ENCODE data around the gene SH3RF3. TPM values are rescaled to one million over a fixed set of nuclear protein-coding genes. Genes with fewer than 3 reads are reported as not detected.

SH3RF3 gene
- polyA plus RNA-seq, 12 donors: 3.3 to 7.5 (median 4.7) TPM; not detected in 1

DNA sequence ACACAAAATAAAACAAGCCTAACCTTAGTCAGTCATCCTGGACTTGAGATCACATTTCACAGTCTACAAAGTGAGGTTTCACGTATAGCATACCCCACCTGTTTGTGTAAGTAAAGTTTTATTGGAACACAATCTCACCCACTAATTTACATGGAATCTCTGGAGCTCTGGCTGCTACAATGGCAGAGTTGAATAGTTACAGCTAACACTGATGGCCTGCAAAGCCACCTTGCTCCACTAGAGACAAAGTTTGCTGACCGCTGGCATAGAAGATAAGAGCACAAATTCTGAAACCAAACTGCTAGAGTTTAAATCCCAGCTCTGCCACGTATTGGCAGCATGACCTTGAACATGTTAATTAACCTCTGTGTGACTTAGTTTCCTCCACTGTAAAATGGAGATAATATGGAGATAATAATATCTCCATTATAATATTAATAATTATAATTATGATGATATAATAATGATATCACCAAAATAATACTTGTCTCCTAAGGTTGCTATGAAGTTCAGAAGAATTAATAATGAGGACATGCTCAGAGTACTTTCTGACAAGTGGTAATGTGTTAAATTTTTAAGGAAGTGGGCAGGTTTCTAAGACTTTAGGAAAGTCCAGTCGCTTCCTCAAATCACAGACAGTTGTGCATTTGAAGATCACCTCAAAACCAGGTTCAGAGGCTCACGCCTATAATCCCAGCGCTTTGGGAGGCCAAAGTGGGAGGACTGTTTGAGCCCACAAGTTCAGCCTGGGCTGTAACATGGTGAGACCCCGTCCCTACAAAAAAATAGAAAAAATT is 204.6 kb downstream of the SH3RF3 start:
- DNase-seq: no peak

DNA sequence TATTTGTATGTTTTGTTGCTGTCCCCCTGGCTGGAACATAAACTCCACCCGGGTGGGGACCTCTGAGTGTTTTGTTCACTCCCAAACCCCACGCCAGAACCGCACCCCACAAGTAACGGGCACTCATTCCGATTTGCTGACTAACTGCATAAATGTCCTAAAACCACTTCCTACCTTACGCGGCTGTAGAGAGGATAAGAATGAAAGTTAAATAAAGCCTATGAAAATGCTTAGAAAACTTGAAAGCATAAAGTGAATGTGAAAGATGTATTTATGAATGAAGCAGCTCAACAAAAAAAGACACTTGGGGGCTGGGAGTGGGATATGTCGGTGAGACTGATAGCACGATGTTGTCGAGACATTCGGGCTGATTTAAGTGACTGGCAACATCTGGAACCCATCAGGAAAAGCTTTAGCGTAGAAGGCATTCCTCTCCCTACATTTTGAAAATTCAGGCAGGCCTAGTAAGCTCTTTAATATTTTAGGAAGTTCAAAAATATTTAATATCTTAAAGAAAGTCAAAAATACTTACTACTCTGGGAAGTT is 206.7 kb downstream of the SH3RF3 start:
- DNase-seq: no peak

DNA sequence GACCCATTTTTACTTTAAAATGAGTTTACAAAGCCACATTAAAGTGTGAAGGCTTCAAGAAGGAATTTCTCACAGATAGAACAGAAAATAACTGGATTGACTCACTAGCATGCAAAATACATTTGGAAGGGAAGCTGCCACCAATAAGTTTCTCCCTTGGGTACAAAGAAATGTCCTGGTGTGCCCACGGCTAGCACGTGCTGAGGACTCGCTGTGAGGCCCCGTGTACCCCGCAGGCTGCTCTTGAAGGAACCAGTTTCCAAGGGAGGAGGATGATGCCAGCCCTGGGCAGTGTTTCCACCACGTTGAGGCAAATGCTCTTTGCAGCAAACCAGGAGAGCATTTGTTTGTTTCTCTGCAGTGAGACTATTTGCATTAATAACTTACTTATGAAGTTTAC is 207.3 kb downstream of the SH3RF3 start:
- DNase-seq: no peak

DNA sequence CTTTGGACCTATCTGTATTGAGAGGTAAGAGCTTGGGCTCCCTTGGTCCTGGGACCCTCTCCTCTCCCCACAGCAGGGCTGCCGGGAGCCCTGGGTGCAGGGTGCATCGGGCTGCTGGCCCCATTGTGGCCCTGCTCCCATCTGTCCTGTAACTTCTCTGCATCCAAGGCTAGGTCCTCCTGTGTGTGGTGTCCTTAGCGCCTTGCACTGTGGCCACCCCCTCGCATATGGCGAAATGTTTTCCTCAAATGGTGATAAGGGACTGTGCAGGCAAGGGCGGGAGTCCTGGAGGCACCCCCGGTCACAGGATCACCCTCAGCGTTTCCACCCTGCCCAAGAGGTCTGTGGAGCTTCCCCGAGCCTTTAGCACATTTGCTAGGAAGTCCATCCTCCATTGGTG is 208.2 kb downstream of the SH3RF3 start:
- DNase-seq: no peak

DNA sequence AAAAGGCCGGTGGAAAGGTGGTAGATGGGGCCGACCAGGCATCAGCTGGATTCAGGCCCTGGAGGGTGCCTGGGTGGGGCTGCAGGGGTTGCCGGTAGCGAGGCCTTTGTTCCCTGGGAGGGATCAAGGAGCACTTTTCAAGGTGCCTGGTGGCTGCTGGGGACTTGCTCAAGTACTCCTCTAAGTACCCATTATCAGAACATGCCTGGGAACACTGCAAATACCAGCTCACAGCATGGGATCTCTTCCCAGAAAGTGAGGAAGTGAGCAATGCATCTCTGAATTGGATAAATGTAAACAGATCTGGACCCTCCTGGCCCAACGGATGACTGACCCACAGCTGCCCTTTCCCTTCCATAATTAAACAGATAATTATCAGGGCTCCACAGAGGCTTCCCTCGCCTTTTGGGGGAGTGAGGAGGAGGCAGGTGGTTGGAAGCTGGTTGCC is 210.5 kb downstream of the SH3RF3 start:
- no peak for DNase-seq

DNA sequence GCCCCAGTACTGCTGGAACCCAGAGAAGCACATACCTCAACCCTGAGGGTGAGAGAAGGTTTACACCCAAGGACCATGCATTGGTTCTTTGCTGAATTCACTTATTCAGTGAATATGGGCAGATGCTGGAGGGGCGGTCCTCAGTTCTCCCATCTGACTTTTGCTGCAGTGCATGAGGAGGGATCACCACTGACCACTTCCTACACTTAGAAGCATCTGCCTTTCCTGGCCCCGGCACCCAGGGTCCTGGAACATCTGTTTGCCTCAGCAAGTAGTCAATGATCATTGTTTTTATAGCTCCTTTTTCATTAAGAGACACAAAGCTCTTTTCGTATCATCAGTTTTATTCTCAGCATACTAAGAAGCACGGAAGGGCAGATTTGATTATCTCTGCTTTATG is 211.4 kb downstream of the SH3RF3 start:
- DNase-seq: no peak

DNA sequence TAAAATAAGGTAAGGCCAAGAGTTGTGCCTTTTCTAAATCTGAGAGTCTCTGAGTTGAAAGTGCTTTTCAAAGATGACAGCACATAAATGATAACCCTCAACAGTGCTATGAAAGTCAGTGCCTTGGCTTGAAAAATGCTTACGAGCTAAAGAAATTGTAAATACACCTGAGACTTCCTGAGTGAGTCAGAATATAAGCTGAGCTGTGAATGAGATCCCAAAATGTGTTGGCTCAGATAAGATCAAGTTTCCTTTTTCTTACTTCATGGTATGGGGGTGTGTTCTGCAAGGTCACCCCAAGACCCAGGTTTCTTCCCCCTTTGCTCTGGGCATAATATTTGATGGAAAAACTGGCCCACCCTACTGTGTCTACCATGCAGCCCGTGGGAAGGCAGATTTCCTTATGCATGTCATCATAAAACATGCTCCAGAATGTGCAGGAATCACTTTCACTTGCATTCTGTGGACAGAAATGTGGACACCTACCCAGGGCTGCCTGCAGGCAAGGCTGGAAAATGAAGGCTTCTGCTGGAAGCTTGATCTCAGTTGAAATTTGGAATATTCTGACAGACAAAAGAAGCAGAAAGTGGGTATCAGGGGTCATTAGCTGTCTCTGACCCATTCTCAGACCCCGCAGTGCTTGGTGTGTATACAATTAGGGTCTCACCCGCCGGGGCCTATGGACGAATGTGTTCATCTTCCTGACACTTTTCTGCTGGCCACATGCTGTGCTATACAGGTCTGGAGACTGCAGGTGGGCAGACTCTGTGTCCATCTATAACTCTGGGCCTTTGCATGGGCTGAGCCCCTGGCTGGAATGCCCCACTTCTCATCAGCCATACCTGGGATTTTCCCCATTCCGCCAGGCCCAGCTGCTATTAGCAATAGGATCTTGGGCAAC is 212.6 kb downstream of the SH3RF3 start:
- no peak for DNase-seq

DNA sequence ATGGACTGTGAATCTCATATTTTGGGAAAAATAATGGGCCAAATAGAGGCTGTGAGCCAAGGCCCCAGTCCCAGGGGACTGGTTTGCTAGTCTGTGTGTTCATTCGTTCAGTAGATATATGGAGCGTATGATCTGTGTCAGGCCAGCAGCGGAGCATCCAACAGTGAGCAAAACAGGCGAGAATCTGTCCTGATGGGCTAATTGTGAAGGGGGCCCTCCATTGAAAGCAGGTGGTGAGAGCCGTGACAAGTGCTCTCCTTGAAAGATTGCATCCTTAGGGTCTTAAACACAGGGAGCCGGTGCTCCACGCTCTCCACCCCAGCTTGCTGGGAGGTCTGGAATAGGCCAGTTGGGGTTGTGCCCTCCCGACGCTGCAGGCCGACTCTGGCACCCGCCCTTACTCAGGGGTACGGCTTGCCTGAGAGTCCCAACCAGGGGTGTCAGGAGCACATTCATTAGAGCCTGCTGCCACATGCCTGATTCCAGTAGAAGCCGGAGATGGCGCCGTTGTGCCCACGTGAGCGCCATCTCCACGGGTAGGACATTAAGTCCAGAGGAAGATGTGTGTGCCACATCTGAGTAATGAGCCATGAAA is 213.3 kb downstream of the SH3RF3 start:
- no peak for DNase-seq

DNA sequence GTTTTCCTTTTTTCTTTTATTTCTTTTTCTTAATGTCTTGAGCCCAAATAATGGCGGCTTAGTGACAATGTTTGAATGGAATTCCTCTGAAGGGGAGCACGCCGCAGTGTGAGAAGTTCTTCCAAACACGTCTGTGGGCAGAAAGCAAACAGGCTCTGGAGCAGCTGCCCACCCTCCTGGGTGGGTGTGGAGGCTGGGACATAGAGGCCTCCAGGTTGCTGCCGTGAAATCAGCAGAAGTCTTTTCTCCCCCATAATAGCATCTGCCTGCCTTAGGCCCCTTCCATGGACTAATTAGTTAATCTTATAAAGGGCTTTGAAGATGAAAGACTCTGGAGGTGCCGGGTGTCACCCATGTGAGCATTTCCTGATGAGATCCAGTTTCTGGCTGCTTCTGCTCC is 213.9 kb downstream of the SH3RF3 start:
- no peak for DNase-seq

DNA sequence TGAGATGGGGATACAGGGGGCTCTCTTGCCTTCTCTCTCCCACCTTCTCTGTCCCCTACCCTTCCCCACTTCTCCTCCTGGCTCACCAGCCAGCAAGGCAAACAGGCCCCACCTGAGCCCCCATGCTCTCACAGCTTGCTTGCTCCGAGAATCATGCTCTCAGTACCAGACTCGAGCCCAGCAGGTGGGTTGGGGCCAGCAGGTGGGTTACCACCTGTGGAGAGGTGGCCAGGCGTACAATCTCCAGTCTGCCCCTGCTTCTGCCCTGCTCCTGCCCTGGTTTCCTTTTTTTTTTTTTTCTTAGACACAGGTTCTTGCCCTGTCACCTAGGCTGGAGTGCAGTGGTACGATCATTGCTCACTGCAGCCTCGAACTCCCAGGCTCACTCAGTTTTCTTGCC is 214.5 kb downstream of the SH3RF3 start:
- DNase-seq: no peak

DNA sequence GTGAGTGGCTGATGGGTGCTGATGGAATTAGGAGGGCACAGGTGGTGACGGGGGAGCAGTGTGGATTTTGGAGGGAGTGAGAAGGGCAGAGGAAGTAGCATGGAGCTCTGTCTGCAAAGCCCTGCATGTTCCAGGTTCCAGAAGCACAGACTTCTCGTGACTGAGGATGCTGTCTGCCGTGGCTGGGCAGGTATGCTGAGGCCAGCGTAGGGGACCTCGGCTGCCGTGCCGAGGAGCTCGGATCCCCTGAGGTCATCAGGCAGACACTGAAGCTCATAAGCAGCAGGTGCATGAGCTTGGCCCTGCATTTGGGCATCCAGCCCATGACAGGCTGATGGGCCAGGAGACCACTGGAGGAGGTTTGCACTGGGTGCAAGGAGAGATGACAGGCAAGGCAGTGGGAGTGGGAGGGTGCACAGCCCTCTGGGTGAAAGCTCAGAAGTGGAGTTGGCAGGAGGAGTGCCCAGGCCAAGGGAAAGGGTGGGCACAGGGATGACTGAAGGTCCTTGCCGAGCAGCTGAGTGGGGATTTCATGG is 215.3 kb downstream of the SH3RF3 start:
- DNase-seq: no peak

DNA sequence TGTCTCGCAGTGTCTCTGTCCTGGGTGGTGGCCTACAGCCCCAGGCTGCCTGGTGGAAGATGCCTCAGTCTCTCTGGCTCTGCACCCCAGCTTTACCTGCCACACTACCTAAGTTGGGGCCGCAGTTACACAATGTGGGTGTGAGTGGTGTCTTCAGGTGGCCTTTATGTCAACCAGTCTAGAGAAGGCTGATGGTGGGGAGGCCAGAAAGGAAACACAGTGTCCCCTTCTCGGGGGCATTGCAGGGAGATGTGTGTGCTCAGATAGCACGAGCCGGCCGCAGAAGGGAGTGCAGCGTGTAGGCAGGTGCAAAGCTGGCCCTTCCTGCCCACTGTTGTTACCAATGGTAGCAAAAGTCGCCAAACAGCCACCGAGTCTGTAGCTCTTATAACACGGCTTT is 216.1 kb downstream of the SH3RF3 start:
- no peak for DNase-seq

DNA sequence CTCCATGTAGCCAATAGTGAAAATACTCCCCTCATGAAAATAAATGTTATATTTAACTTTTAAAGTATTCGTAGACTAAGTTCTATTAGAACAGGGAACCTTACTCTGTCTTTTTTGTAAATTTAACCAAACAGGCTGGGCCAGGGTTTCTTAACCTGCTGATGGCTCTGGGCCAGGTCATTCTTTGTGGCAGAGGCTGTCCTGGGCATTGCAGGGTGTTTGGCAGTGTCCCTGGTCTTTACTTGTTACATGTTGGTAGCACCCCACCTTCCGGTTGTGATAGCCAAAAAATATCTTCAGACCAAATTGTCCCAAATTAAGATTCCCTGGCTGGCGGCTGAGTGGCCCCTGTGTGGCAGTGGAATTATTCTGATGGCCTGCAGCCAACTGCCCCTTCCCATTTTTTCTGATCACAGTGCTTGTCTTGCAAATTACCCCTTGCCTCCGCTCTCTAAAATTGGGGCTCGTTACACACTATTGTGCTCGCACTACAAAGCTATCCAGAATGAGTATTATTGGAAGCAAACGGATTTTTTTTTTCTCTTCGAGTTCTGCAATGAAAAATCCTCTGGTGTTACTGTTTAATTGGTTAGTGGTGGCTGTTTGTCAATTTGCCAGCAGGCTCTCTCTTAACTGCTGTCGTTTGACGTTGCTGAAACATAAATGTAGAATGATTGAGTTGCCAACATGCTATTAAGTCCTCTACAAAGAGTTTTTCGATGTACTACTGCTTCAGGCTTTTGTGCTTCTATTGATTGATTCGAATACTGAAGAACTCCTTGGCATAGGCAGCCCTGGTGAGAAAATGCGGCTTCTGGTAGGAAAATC is 216.9 kb downstream of the SH3RF3 start:
- no peak for DNase-seq

DNA sequence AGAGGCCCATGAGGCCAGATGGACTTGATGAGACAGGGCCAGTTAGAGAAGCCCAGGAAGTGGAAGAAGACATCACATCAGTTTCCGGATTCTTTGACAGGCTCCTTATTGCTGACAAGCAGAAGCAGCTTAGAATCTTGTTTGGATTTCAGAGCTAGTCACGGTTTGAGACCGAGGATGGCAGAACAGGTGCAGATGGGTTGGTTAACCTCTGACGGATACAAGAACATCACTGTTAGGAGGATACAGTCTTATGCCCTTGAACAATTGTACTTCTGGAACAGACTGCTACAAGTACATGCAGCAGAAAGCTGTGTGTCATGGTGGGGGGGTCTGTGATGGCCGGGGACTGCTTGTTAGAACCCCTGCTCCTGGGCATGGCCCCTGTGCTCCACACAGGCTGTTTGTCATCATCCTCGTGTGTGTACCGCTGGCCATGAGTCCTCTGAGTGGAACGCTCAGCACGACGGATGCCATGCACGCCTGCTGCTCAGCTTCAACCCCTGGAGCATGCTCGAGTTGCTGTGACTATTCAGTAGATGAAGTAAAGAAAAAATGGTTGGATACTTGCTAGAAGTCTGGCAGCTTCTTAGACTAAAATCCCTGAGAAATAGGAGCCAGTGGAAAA is 217.7 kb downstream of the SH3RF3 start:
- DNase-seq: no peak

DNA sequence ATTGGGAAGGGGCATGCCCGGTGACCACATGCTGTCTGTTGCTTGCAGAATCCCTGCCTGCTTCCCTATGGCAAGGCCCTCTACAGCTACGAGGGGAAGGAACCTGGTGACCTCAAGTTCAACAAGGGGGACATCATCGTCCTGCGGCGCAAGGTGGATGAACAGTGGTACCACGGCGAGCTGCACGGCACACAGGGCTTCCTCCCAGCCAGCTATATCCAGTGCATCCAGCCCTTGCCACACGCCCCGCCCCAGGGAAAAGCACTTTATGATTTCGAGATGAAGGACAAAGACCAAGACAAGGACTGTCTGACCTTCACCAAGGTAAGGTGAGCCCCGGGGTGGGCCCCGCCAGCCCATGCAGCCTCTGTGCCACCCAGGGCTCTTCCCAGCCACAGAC is 218.6 kb downstream of the SH3RF3 start:
- no peak for DNase-seq

DNA sequence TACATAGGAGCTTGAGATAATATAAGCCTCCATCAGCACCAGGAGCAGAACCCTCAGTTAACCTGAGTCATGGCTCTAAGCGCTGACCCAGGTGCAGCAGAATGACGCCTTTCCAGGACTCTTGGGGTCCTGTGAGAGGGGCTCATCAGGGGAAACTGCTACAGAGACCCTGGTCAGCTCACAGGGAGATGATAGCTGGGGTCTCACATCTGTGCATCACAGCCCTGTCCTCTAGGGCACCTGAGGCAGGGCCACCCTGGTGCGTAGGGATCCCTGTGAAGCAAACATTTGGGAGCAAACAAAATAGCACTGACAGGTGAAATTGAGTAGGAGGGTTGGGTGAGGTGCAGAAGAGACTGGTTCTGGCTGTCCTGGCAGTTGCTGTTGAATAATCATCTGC is 219.2 kb downstream of the SH3RF3 start:
- DNase-seq: no peak

DNA sequence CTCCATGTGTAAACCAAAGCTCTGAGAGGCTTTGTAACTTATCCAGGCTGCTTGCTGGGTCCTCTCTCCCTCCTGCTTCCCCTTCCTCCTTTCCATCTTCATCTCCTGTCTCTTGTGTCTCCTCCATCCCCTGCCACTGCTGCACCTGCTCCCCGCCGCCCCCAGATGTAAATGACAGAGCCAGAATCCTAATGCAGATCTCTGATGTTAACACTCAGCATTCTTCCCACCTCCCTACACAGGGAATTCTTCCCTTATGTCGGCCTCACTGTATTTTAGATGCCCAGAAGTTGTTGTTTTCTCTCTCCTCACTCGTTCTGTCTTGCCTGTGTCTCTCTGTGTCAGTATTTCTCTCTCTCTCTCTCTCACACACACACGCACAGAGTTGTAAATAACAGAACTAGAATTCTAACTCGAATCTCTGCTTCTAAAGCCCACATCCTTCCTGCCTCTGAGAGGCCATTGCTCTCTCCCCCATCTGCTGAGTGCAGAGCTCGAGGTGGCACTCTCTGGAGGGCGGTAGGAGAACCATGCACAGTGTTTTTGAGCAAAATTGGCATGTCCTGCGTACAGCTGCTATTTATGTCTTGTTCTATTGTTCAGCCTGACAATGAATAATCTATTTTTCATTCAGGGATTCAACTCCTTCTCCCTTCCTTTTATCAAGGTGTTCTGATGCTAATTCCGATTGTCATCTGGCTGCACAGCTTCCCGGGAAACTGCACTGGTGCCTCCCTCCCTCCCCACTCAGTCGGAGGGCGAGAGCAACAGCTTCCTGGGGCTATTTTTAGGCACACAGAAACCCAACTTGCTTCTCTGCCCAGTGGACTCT is 219.9 kb downstream of the SH3RF3 start:
- DNase-seq: no peak

DNA sequence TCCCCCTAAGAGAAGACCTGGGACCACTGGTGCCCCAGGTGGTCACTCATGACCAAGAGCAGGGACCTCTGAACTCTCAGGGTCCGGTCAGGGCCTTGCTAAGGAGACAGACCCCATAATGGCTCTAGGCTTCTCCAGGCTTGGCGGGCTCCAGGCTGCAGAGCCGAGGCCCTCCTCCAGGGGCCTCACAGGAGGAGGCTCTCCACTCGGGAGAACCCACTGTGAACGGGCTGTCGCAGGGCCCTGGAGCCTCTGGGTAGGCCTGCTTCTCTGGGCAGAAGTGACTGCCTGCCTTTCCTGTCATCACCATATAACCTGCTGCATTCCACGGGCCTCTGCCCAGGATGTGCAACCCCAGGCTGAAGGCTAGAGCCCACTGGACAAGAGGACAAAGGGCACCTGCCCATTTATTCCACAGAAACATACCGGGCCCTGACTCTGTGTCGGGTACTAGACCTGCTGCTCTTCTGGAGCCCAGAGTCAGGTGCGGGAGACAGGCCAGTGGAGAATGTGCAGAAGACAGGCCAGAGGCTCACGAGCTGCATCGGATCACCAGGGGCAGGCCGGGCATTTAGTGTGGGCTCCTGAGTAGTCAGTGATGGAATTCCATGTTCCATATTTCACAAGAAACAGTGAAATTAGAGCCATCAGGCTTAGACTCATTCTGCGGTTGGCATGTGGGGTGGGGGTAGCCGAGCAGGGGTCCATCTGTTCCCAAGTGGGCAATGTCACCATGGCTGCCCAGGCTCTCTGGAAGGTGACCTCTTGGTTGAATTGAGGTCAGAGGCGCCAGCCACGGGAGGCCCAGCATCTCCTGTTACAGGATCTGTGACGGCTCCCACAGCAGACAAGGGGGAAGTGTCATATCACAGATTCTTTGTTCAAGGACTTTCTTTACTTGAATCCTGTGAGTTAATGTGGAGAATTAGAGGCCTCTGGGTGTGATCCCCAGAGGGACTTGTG is 220.8 kb downstream of the SH3RF3 start:
- no peak for DNase-seq

All from muscle of arm (tissue), 12 donors.